WTC11 (cell line): ENCODE results near the gene RAB10.
"Not testable (repeated sequence)": the region's sequence is repeated elsewhere in the genome, so short reads cannot be mapped to it uniquely, and the experiment has no call there.

Experiments used
- AR ChIP-seq: fragments of 250-450 bp; sonication (Bioruptor Pico); IDR thresholded peaks from 2 replicates; pipeline ENCODE4 v1.9.0; 2021; ENCODE audit warnings: mild to moderate bottlenecking
- CDX4 ChIP-seq: fragments of 250-450 bp; sonication (Bioruptor Pico); IDR thresholded peaks from 2 replicates; pipeline ENCODE4 v1.9.0; 2021; ENCODE audit warnings: moderate library complexity, mild to moderate bottlenecking, inconsistent platforms, borderline replicate concordance
- RORB ChIP-seq: fragments of 250-450 bp; sonication (Bioruptor Pico); IDR thresholded peaks from 2 replicates; pipeline ENCODE4 v1.9.0; 2021; ENCODE audit warnings: mild to moderate bottlenecking
- ZNF232 ChIP-seq: sonication (generic); formaldehyde crosslinking; IDR thresholded peaks from 2 replicates; pipeline ENCODE4 v1.8.0; 2022; ENCODE audit warnings: mild to moderate bottlenecking, missing genetic modification reagents

GRCh38 chr2:26108701-26109100 is 74.8 kb downstream of the RAB10 start:
- not testable (repeated sequence) for TF ChIP-seq ZNF232 (CRISPR knock-in tag); AR; CDX4 (CRISPR knock-in tag); RORB (CRISPR knock-in tag)
